ENCODE data around the gene RPTOR.

The RPTOR gene

GRCh38 chr17:80879723-80880647 lies 335.3 kb downstream of the RPTOR start:
- TF ChIP-seq, protein P1, sequence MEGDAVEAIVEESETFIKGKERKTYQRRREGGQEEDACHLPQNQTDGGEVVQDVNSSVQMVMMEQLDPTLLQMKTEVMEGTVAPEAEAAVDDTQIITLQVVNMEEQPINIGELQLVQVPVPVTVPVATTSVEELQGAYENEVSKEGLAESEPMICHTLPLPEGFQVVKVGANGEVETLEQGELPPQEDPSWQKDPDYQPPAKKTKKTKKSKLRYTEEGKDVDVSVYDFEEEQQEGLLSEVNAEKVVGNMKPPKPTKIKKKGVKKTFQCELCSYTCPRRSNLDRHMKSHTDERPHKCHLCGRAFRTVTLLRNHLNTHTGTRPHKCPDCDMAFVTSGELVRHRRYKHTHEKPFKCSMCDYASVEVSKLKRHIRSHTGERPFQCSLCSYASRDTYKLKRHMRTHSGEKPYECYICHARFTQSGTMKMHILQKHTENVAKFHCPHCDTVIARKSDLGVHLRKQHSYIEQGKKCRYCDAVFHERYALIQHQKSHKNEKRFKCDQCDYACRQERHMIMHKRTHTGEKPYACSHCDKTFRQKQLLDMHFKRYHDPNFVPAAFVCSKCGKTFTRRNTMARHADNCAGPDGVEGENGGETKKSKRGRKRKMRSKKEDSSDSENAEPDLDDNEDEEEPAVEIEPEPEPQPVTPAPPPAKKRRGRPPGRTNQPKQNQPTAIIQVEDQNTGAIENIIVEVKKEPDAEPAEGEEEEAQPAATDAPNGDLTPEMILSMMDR (IDR thresholded peaks at IDR 0.05; ENCODE audit: extremely low read depth, missing control alignments), result no peak

DNA sequence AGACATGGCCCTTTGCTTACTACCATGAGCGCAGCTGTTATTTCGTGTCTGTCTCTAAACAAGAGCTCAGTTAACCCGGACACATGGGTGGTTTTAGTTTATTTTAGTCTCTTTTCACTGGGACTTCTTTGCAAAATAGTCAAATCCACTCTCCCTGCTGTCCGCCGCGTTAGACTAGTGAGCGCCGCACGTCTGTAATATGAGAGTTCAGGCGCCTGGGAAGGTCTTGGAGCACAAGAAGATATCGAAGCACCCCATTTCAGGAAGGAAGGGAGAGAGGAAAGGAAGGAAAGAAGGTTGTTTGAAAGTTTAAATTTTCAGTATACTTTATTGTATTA lies 336.0 kb downstream of the RPTOR start:
- TF ChIP-seq, protein P1 (IDR thresholded peaks at IDR 0.05; ENCODE audit: extremely low read depth, missing control alignments), result no peak
- DNase-seq (ENCODE audit: low spot score), result no peak

More at GRCh38 chr17:80879723-80880647, 335.3 kb downstream of the RPTOR start:
- no peak for DNase-seq (ENCODE audit: low spot score)

GRCh38 chr17:80881306-80881705 lies 336.7 kb downstream of the RPTOR start:
- no peak for DNase-seq (ENCODE audit: low spot score)
- TF ChIP-seq, protein P1 (IDR thresholded peaks at IDR 0.05; ENCODE audit: extremely low read depth, missing control alignments), result no peak

DNA sequence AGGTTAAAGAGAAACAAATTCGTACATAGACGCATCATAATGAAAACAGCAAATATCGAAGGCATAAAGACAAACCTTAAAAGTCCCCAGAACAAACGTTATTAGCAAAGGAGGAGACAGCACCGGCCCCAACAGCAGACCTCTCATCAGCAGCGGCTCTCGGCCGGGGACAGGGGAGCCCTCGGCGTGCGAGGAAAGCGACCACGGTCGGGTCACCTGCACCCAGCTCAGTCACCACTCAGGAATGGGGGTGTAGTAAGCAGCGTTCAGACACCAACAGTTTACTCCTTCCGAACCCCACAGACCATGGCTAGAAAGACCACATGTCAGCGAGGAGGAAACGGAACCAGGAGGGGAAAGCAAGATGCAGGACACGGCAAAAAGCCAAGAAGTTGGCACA lies 337.7 kb downstream of the RPTOR start:
- DNase-seq (ENCODE audit: low spot score), result no peak
- TF ChIP-seq, protein P1 (IDR thresholded peaks at IDR 0.05; ENCODE audit: extremely low read depth, missing control alignments), result no peak

- DNase-seq (ENCODE audit: low spot score), result no peak
- TF ChIP-seq, protein P1 (IDR thresholded peaks at IDR 0.05; ENCODE audit: extremely low read depth, missing control alignments), result no peak
These were observed 338.5 kb downstream of the RPTOR start for GRCh38 chr17:80882926-80883685.

- TF ChIP-seq, protein P1 (IDR thresholded peaks at IDR 0.05; ENCODE audit: extremely low read depth, missing control alignments), result no peak
- no peak for DNase-seq (ENCODE audit: low spot score)
These were observed 339.4 kb downstream of the RPTOR start for GRCh38 chr17:80883831-80884735.

All from GM20000 (cell line).